SK-N-SH (cell line): ENCODE data around the gene SDK1. TPM values are rescaled to one million over a fixed set of nuclear protein-coding genes. Genes with fewer than 3 reads are reported as not detected.

Experiments
- CTCF ChIA-PET: fragments of 300-600, 350-600 bp; formaldehyde crosslinking; extraction: SDS; loops from one replicate; lab custom pipeline; 2021; lab: Yijun Ruan, JAX
- POLR2A ChIA-PET: fragments of 350-600 bp; sonication (Branson Sonifier 250); formaldehyde crosslinking; extraction: SDS; loops from one replicate; lab custom pipeline; 2020; ENCODE audit warnings: antibody characterized with exemption, inconsistent platforms; lab: Yijun Ruan, JAX
- DNase-seq: peaks from one replicate; pipeline ENCODE4 v3.0.0; 2012
- H2AFZ ChIP-seq: fragments of 200-600 bp; sonication (generic); 2 replicates; pipeline ENCODE4 v1.8.1; 2016; ENCODE audit warnings: antibody characterized with exemption, mild to moderate bottlenecking, low read depth
- H3F3A ChIP-seq: fragments of 200-600 bp; sonication (generic); replicated peaks from 2 replicates; pipeline ENCODE3; 2016; ENCODE audit warnings: antibody characterized with exemption, mild to moderate bottlenecking; ENCODE audit not compliant: insufficient read depth
- H3K27ac ChIP-seq, 2 experiments: fragments of 200-500 bp in 1 of 2; fragments of 200-600 bp in 1 of 2; sonication (Bioruptor generic) in 1 of 2; sonication (generic), shearing (Covaris generic) in 1 of 2; 2 replicates each; pipeline versions ENCODE4 v1.5.1 to v1.6.1; 2014 to 2016; ENCODE audit warnings: low read depth in 2 of 2, inconsistent platforms in 1 of 2, low read length in 1 of 2, mild to moderate bottlenecking in 1 of 2, mixed read lengths in 1 of 2
- H3K27me3 ChIP-seq: fragments of 200-600 bp; sonication (generic), shearing (Covaris generic); 2 replicates; pipeline ENCODE4 v1.6.1; 2016; ENCODE audit warnings: mixed run types; ENCODE audit not compliant: insufficient read depth
- H3K36me3 ChIP-seq, 2 experiments: fragments of 200-500 bp in 1 of 2; fragments of 200-600 bp in 1 of 2; sonication (Bioruptor generic) in 1 of 2; sonication (generic) in 1 of 2; replicated peaks in 1 of 2; 2 replicates each; pipeline versions ENCODE3 to v1.5.1; 2014 to 2016; ENCODE audit warnings: low read length in 1 of 2, mild to moderate bottlenecking in 1 of 2; ENCODE audit not compliant: insufficient read depth in 2 of 2, control insufficient read depth in 1 of 2
- H3K4me1 ChIP-seq, 2 experiments: fragments of 200-500 bp in 1 of 2; fragments of 200-600 bp in 1 of 2; sonication (Bioruptor generic) in 1 of 2; sonication (generic), shearing (Covaris generic) in 1 of 2; 2 replicates each; pipeline versions ENCODE4 v1.5.1 to v1.6.1; 2014 to 2016; ENCODE audit warnings: low read depth in 1 of 2, low read length in 1 of 2, mixed run types in 1 of 2; ENCODE audit not compliant: insufficient read depth in 2 of 2, control insufficient read depth in 1 of 2
- H3K4me2 ChIP-seq: fragments of 200-600 bp; sonication (generic), shearing (Covaris generic); 2 replicates; pipeline ENCODE4 v1.6.1; 2017; ENCODE audit warnings: mixed run types
- H3K4me3 ChIP-seq, 2 experiments: fragments of 200-500 bp in 1 of 2; fragments of 200-600 bp in 1 of 2; sonication (Bioruptor generic) in 1 of 2; sonication (generic), shearing (Covaris generic) in 1 of 2; 2 replicates each; pipeline versions ENCODE4 v1.5.1 to v1.8.1; 2014 to 2016; ENCODE audit warnings: low read depth in 2 of 2, inconsistent platforms in 1 of 2, low read length in 1 of 2, mild to moderate bottlenecking in 1 of 2, mixed read lengths in 1 of 2, moderate library complexity in 1 of 2
- H3K79me2 ChIP-seq: fragments of 200-600 bp; sonication (generic); 2 replicates; pipeline ENCODE4 v1.8.1; 2017; ENCODE audit warnings: mild to moderate bottlenecking; ENCODE audit not compliant: insufficient read depth
- H3K9ac ChIP-seq: fragments of 200-600 bp; sonication (generic); 2 replicates; pipeline ENCODE4 v1.6.1; 2017; ENCODE audit warnings: mixed run types
- H3K9me2 ChIP-seq: fragments of 200-600 bp; sonication (generic); 2 replicates; pipeline ENCODE4 v1.6.1; 2017; ENCODE audit warnings: mixed run types
- H3K9me3 ChIP-seq: fragments of 200-600 bp; sonication (generic); 2 replicates; pipeline ENCODE4 v1.6.1; 2017; ENCODE audit warnings: mixed run types, mild to moderate bottlenecking, moderate library complexity
- H4K20me1 ChIP-seq: fragments of 200-600 bp; sonication (generic); 2 replicates; pipeline ENCODE4 v1.6.1; 2017; ENCODE audit warnings: mild to moderate bottlenecking, mixed run types; ENCODE audit not compliant: insufficient read depth
- GABPA ChIP-seq: IDR thresholded peaks from 2 replicates; pipeline ENCODE4 v1.4.0; 2012; ENCODE audit warnings: low read depth, mild to moderate bottlenecking
- NRF1 ChIP-seq: IDR thresholded peaks from 2 replicates; pipeline ENCODE4 v1.6.1; 2012; ENCODE audit warnings: low read depth, mild to moderate bottlenecking, low read length
- POLR2AphosphoS5 ChIP-seq: IDR thresholded peaks from 2 replicates; pipeline ENCODE4 v1.6.1; 2012; ENCODE audit warnings: low read depth, low read length
- SMC3 ChIP-seq: IDR thresholded peaks from 2 replicates; pipeline ENCODE4 v1.6.1; 2012; ENCODE audit warnings: low read depth, low read length, improper control_type of control experiment
- TAF1 ChIP-seq: IDR thresholded peaks from 2 replicates; pipeline ENCODE4 v1.6.1; 2012; ENCODE audit warnings: low read depth, mild to moderate bottlenecking, low read length, moderate library complexity, borderline replicate concordance
- TCF12 ChIP-seq: IDR thresholded peaks from 2 replicates; pipeline ENCODE4 v1.4.0; 2012
- YY1 ChIP-seq: IDR thresholded peaks from 2 replicates; pipeline ENCODE4 v1.4.0; 2012; ENCODE audit warnings: low read depth, mild to moderate bottlenecking
- WGBS: methylation state at CpG from one replicate; pipeline ENCODE4 v1.1.6; 2017; ENCODE audit warnings: low lambda C conversion rate; 5-methylcytosine and 5-hydroxymethylcytosine counted together
- polyA plus RNA-seq, 3 experiments: library from polyadenylated mRNA; depleted of rRNA; stranded (reverse); fragments of >200 nt; gene quantifications; 2 replicates each; pipeline ENCODE4 v1.2.3, GENCODE V29; 2012
- TF ChIP-seq, protein P1 (sequence below): fragments of 150-350 bp; IDR thresholded peaks from 2 replicates; pipeline ENCODE4 v1.6.1; 2016; ENCODE audit warnings: mild to moderate bottlenecking, low read depth, low read length
- TF ChIP-seq, protein P2 (sequence below): IDR thresholded peaks from 2 replicates; pipeline ENCODE4; 2012
- TF ChIP-seq, protein P3 (sequence below): IDR thresholded peaks from 2 replicates; pipeline ENCODE4 v1.4.0; 2012; ENCODE audit warnings: low read depth, borderline replicate concordance
- TF ChIP-seq, protein P4 (sequence below): IDR thresholded peaks from 2 replicates; pipeline ENCODE4 v1.4.0; 2012; ENCODE audit warnings: low read depth, borderline replicate concordance
- TF ChIP-seq, protein P5 (sequence below): fragments of 200-600 bp; sonication (generic); IDR thresholded peaks from 2 replicates; pipeline ENCODE4 v1.6.1; 2017; ENCODE audit warnings: antibody characterized with exemption, mild to moderate bottlenecking, moderate library complexity

Gene SDK1
- polyA plus RNA-seq, 1 of the 3 experiments (the other 2 are of a cell fraction) = 1.2 TPM

GRCh38 chr7:4235596-4235995, 934.5 kb downstream of the SDK1 start:
- ChIA-PET POLR2A (no interaction called here), CTCF (no interaction called here)
- Histone ChIP-seq H3K9me2 (no peaks in the 10 kb centered on the region), H3K4me1 (peaks cover 0 to 18% of the 10 kb centered on the region in 2 experiments; a peak in 1 of 4 replicates), H3K27me3 (no peaks in the 10 kb centered on the region), H4K20me1 (no peaks in the 10 kb centered on the region), H3K4me2 (no peak overlapping the region), H3K4me3 (no peak overlapping the region), H3K9ac (no peak overlapping the region), H3K36me3 (no peaks in the 10 kb centered on the region), H3K27ac (no peak overlapping the region), H3F3A (no peaks in the 10 kb centered on the region), H3K9me3 (no peaks in the 10 kb centered on the region; the same call in 1 of the 2 replicates), H3K79me2 (no peaks in the 10 kb centered on the region), H2AFZ (no peak overlapping the region)
- TF ChIP-seq, protein P1, sequence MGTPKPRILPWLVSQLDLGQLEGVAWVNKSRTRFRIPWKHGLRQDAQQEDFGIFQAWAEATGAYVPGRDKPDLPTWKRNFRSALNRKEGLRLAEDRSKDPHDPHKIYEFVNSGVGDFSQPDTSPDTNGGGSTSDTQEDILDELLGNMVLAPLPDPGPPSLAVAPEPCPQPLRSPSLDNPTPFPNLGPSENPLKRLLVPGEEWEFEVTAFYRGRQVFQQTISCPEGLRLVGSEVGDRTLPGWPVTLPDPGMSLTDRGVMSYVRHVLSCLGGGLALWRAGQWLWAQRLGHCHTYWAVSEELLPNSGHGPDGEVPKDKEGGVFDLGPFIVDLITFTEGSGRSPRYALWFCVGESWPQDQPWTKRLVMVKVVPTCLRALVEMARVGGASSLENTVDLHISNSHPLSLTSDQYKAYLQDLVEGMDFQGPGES = no peak
- TF ChIP-seq TAF1 = no peak
- TF ChIP-seq POLR2AphosphoS5 = no peak
- TF ChIP-seq, protein P2, sequence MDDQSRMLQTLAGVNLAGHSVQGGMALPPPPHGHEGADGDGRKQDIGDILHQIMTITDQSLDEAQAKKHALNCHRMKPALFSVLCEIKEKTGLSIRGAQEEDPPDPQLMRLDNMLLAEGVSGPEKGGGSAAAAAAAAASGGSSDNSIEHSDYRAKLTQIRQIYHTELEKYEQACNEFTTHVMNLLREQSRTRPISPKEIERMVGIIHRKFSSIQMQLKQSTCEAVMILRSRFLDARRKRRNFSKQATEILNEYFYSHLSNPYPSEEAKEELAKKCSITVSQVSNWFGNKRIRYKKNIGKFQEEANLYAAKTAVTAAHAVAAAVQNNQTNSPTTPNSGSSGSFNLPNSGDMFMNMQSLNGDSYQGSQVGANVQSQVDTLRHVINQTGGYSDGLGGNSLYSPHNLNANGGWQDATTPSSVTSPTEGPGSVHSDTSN = no peak
- TF ChIP-seq TCF12 = no peak
- TF ChIP-seq YY1 = no peak
- TF ChIP-seq NRF1 = no peak
- TF ChIP-seq, protein P3, sequence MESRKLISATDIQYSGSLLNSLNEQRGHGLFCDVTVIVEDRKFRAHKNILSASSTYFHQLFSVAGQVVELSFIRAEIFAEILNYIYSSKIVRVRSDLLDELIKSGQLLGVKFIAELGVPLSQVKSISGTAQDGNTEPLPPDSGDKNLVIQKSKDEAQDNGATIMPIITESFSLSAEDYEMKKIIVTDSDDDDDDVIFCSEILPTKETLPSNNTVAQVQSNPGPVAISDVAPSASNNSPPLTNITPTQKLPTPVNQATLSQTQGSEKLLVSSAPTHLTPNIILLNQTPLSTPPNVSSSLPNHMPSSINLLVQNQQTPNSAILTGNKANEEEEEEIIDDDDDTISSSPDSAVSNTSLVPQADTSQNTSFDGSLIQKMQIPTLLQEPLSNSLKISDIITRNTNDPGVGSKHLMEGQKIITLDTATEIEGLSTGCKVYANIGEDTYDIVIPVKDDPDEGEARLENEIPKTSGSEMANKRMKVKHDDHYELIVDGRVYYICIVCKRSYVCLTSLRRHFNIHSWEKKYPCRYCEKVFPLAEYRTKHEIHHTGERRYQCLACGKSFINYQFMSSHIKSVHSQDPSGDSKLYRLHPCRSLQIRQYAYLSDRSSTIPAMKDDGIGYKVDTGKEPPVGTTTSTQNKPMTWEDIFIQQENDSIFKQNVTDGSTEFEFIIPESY = no peak
- no peak for TF ChIP-seq GABPA
- TF ChIP-seq SMC3 = no peak
- TF ChIP-seq, protein P4, sequence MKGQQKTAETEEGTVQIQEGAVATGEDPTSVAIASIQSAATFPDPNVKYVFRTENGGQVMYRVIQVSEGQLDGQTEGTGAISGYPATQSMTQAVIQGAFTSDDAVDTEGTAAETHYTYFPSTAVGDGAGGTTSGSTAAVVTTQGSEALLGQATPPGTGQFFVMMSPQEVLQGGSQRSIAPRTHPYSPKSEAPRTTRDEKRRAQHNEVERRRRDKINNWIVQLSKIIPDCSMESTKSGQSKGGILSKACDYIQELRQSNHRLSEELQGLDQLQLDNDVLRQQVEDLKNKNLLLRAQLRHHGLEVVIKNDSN = no peak
- TF ChIP-seq, protein P5, sequence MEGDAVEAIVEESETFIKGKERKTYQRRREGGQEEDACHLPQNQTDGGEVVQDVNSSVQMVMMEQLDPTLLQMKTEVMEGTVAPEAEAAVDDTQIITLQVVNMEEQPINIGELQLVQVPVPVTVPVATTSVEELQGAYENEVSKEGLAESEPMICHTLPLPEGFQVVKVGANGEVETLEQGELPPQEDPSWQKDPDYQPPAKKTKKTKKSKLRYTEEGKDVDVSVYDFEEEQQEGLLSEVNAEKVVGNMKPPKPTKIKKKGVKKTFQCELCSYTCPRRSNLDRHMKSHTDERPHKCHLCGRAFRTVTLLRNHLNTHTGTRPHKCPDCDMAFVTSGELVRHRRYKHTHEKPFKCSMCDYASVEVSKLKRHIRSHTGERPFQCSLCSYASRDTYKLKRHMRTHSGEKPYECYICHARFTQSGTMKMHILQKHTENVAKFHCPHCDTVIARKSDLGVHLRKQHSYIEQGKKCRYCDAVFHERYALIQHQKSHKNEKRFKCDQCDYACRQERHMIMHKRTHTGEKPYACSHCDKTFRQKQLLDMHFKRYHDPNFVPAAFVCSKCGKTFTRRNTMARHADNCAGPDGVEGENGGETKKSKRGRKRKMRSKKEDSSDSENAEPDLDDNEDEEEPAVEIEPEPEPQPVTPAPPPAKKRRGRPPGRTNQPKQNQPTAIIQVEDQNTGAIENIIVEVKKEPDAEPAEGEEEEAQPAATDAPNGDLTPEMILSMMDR = no peak
- DNase-seq = no peak
- 69% methylated on average over 14 of the region's 14 CpGs for WGBS
